ENCODE data around the gene ACSL1. TPM values are rescaled to one million over a fixed set of nuclear protein-coding genes. Genes with fewer than 3 reads are reported as not detected.

ACSL1 gene
- total RNA-seq, 1 donor from 2014 or later, result 287 TPM

DNA sequence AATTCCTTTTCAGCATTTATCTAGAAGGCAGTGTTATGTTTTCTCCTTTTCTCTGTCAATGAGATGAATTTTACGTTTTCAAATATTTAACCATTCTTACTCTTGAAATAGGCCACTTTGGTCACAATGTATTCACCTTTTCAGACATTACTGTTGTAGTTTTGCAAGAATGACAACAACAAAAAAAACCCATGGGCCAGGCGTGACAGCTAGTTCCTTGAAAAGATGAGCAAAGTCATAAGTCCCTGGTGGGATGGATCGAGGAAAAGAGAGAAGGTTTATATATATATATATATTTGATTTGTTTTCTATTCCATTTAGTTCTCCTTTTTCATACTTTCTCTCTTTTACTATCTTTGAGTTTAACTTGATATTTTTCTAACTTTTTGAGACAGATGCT is 38.1 kb upstream of the ACSL1 start:
- no peaks in the 10 kb centered on the region for H3K9me3 ChIP-seq
- TF ChIP-seq, protein P1, sequence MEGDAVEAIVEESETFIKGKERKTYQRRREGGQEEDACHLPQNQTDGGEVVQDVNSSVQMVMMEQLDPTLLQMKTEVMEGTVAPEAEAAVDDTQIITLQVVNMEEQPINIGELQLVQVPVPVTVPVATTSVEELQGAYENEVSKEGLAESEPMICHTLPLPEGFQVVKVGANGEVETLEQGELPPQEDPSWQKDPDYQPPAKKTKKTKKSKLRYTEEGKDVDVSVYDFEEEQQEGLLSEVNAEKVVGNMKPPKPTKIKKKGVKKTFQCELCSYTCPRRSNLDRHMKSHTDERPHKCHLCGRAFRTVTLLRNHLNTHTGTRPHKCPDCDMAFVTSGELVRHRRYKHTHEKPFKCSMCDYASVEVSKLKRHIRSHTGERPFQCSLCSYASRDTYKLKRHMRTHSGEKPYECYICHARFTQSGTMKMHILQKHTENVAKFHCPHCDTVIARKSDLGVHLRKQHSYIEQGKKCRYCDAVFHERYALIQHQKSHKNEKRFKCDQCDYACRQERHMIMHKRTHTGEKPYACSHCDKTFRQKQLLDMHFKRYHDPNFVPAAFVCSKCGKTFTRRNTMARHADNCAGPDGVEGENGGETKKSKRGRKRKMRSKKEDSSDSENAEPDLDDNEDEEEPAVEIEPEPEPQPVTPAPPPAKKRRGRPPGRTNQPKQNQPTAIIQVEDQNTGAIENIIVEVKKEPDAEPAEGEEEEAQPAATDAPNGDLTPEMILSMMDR (IDR thresholded peaks at IDR 0.05), result no peak
- H3K36me3 ChIP-seq, result no peaks in the 10 kb centered on the region
- no peaks in the 10 kb centered on the region for H3K27me3 ChIP-seq
- intact Hi-C loops (cut with DNase I), result no loop called here
- H3K27ac ChIP-seq, result no peak overlapping the region
- DNase-seq (no peak), ATAC-seq (no peak)
- no peaks in the 10 kb centered on the region for H3K4me1 ChIP-seq
- H3K4me3 ChIP-seq, result no peak overlapping the region

DNA sequence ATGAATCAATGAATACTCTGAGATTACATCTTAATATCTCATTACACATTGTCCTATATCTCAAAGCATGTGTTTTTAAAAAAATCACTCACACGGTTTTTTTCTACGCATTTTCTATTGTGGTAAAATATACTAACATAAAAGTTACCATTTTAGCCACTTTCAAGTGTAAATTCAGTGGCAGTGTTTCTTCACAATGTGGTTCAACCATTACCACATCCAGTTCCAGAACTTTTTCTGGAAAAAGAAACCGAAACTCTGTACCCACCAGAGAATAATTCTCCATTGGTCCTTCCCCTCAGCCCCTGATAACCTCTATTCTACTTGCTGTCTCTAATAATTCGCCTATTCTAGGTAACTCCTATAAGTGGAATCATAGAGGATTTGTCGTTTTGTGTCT is 35.3 kb upstream of the ACSL1 start:
- Histone ChIP-seq H3K4me3 (no peak overlapping the region), H3K27me3 (no peaks in the 10 kb centered on the region), H3K36me3 (no peaks in the 10 kb centered on the region), H3K4me1 (no peaks in the 10 kb centered on the region), H3K27ac (peak overlapping the region; percentile 17), H3K9me3 (no peaks in the 10 kb centered on the region)
- intact Hi-C loops (cut with DNase I), result no loop called here
- ATAC-seq (peak; percentile 63), DNase-seq (no peak)
- TF ChIP-seq, protein P1 (IDR thresholded peaks at IDR 0.05), result no peak

DNA sequence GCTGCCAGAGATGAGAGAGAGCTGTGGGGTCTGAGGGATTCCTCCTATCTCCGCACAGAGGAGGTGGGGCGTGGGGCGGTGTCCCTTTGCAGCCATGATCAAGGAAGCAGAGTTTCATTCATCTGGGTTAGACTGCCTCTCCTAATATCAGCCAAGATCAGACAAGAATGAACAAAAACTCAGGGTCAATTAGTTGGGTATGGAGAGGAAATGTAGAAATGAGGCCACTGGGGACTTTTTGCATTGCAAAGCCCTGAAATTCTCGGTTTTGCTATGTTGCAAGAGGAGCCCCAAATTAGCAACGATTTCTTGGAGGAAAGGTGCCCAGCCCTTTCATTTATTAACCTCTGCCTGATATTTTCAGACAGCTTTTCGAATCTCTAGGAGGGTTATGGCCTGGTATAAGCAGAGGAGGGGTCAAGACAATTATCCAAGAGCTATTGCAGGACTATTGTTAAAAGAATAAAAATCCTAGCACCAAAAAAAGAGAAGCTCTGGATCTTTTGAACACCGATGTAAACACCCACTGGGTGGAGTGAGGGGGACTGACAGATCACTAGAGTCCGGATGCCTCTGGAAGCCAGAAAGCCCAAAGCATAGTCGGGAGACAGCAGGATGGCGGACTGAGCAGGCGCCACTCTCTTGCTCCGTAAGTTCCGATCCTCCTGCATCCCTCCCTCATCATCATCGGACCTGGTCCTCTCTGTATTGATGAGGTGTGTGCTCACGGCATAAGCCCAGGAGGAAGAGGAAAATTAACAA is 34.4 kb upstream of the ACSL1 start:
- TF ChIP-seq, protein P1 (IDR thresholded peaks at IDR 0.05), result no peak
- no peaks in the 10 kb centered on the region for H3K36me3 ChIP-seq
- H3K27me3 ChIP-seq, result no peaks in the 10 kb centered on the region
- H3K9me3 ChIP-seq, result no peaks in the 10 kb centered on the region
- peak; percentile 74 for ATAC-seq
- H3K27ac ChIP-seq, result peak overlapping the region; percentile 17
- no peaks in the 10 kb centered on the region for H3K4me1 ChIP-seq
- DNase-seq, result no peak
- no peak overlapping the region for H3K4me3 ChIP-seq
- intact Hi-C loops (cut with DNase I), result no loop called here

DNA sequence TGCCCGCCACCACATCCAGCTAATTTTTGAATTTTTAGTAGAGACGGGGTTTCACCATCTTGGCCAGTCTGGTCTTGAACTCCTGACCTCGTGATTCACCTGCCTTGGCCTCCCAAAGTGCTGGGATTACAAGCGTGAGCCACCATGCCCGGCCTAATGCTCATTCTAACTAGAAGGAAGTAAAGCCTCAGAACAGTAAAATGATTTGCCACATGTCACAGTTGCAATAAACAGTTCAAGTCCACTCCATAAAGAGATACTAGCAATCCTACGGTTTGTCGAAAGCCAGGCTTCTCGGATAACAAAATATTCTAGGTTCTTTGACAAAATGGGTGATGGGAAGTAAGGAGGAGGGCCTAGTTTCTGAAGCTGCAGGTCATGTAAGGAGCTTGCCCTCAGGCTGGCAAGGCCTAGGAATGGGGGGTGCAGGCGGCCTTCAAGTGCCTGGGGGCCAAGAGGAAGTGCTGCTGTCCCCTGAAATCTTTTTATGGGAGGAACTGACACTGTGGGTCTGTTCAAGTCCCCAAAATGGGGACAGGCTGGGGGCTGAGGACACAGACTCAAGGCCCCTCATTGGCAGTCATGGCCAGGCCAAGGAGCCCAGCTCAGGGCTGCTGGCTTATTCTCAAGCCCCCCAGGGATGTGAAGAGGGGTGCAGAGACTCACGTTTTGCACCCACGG is 31.8 kb upstream of the ACSL1 start:
- Histone ChIP-seq H3K4me3 (no peak overlapping the region), H3K4me1 (no peaks in the 10 kb centered on the region), H3K27ac (peak overlapping the region; percentile 24), H3K36me3 (no peaks in the 10 kb centered on the region), H3K9me3 (no peaks in the 10 kb centered on the region), H3K27me3 (no peaks in the 10 kb centered on the region)
- ATAC-seq (no peak), DNase-seq (no peak)
- intact Hi-C loops (cut with DNase I), result no loop called here
- TF ChIP-seq, protein P1 (IDR thresholded peaks at IDR 0.05), result no peak

DNA sequence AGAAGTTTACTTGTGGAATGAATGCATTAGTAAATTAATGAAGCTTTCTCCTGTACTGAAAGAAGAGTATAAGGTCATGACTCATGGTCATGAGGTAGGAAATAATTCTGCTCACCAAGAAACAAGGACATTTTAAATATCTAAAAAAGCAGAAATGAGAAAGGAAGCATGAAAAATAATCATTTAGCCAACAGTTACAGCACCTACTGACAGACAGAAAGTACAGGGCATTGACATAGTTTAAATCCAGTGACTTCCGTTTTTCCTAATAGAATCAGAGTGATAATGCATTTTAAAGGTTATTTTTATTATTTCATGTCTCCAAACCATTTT is 30.5 kb upstream of the ACSL1 start:
- no peak for DNase-seq
- H3K36me3 ChIP-seq, result no peaks in the 10 kb centered on the region

More for the DNA sequence above, 30.5 kb upstream of the ACSL1 start:
- Histone ChIP-seq H3K4me3 (no peak overlapping the region), H3K9me3 (no peaks in the 10 kb centered on the region), H3K27me3 (no peaks in the 10 kb centered on the region), H3K27ac (peak overlapping the region; percentile 20), H3K4me1 (no peaks in the 10 kb centered on the region)
- ATAC-seq, result peak; percentile 37
- TF ChIP-seq, protein P1 (IDR thresholded peaks at IDR 0.05), result no peak
- intact Hi-C loops (cut with DNase I), result no loop called here
